Sigmoid colon (tissue), 7 donors: ENCODE data around the gene NRXN3. TPM values are rescaled to one million over a fixed set of nuclear protein-coding genes. Genes with fewer than 3 reads are reported as not detected.

ENCODE experiments used
- DNase-seq: peaks from one replicate; pipeline ENCODE4 v3.0.0-alpha.2; 2019
- H3K27ac ChIP-seq, 4 donors: fragments of 200-600 bp; sonication (generic); one replicate each; pipeline ENCODE4 v1.5.1; 2016 to 2019; ENCODE audit warnings: mild to moderate bottlenecking in 1 of 4
- H3K27me3 ChIP-seq, 3 donors: fragments of 200-600 bp; sonication (generic); one replicate each; pipeline ENCODE4 v1.5.1; 2019; ENCODE audit warnings: mild to moderate bottlenecking in 1 of 3
- H3K36me3 ChIP-seq, 4 donors: fragments of 200-600 bp; sonication (generic); one replicate each; pipeline ENCODE4 v1.5.1; 2016 to 2019
- H3K4me1 ChIP-seq, 4 donors: fragments of 200-600 bp; sonication (generic); one replicate each; pipeline ENCODE4 v1.5.1; 2017 to 2019
- H3K4me3 ChIP-seq, 4 donors: fragments of 200-600 bp; sonication (generic); one replicate each; pipeline ENCODE4 v1.5.1; 2017 to 2019; ENCODE audit warnings: mild to moderate bottlenecking in 2 of 4, moderate library complexity in 1 of 4
- H3K9me3 ChIP-seq, 4 donors: fragments of 200-600 bp in 3 of 4; sonication (generic) in 3 of 4; one replicate each; pipeline versions ENCODE4 v1.5.1 to v1.6.1; 2013 to 2019
- EP300 ChIP-seq, 4 donors: sonication (generic); formaldehyde crosslinking; IDR thresholded peaks; one replicate each; pipeline ENCODE4 v1.6.1; 2017; ENCODE audit warnings: antibody characterized with exemption in 4 of 4
- POLR2A ChIP-seq, 2 donors: fragments of 450-650 bp; IDR thresholded peaks; one replicate each; pipeline ENCODE4 v1.6.1; 2016; ENCODE audit warnings: antibody characterized with exemption in 2 of 2, mild to moderate bottlenecking in 2 of 2, moderate library complexity in 2 of 2
- POLR2AphosphoS5 ChIP-seq, 4 donors: sonication (generic); formaldehyde crosslinking; IDR thresholded peaks; one replicate each; pipeline ENCODE4 v1.6.1; 2017; ENCODE audit warnings: antibody characterized with exemption in 4 of 4
- WGBS, 2 donors: extraction: QIAGEN DNeasy Blood & Tissue Kit; methylation state at CpG; one replicate each; pipeline ENCODE4 v1.1.7; 2013; 5-methylcytosine and 5-hydroxymethylcytosine counted together
- intact Hi-C: fragments of 100-400 bp; cut with DNase I; formaldehyde crosslinking; loops from one replicate; pipeline ENCODE4 v1.15.1; 2023
- polyA plus RNA-seq, 3 donors: library from polyadenylated mRNA; stranded (reverse); fragments of 200-250 nt; gene quantifications; one replicate each; pipeline ENCODE4 v1.2.3, GENCODE V29; 2013
- total RNA-seq, 4 donors: library from RNA; depleted of rRNA; stranded (reverse); fragments of >200 nt; gene quantifications; one replicate each; pipeline ENCODE4 v1.1.0, GENCODE V29; 2016
- TF ChIP-seq, protein P1 (sequence below), 4 experiments: fragments of 450-650 bp in 3 of 4; fragments of 200-600 bp in 1 of 4; IDR thresholded peaks; one replicate each; pipeline ENCODE4 v1.5.1; 2016 to 2019; ENCODE audit warnings: antibody characterized with exemption in 4 of 4, mild to moderate bottlenecking in 3 of 4, moderate library complexity in 2 of 4
- donor health status: healthy with polysubstance abuse.
- donor health status: Bipolar disorder and iron deficiency.
- donor health status: healthy.

The NRXN3 gene
- total and polyA plus RNA-seq, 7 donors, result 0.23 to 46.3 (median 23.2) TPM

DNA sequence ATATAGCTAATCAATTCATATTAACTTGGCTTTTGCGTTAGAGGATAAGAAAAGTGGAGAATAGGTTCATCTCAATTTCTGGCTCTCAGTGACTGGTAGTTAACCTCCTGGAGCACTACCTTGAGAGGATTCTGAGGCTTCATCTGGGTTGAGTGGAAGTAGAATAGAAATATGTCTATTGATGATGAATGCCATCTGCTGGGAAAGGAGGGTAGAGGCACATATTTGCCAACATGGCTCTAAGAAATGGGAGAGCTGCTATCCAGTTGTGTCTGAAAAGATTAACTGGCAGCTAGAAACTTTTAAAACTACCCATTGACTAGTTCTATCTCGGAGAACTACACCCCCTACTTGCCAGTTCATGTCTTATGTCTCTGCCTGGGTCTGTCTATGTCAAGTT, 530.1 kb downstream of the NRXN3 start:
- no peaks in the 10 kb centered on the region for H3K27me3 ChIP-seq
- no peak overlapping the region for H3K4me3 ChIP-seq
- H3K4me1 ChIP-seq, result no peaks in the 10 kb centered on the region
- DNase-seq, result no peak
- intact Hi-C loops, result no loop called here
- no peaks in the 10 kb centered on the region for H3K36me3 ChIP-seq
- no peaks in the 10 kb centered on the region for H3K9me3 ChIP-seq
- TF ChIP-seq POLR2A (IDR thresholded peaks at IDR 0.05) (no peak), EP300 (IDR thresholded peaks at IDR 0.05) (no peak), POLR2AphosphoS5 (IDR thresholded peaks at IDR 0.05) (no peak)
- TF ChIP-seq, protein P1, sequence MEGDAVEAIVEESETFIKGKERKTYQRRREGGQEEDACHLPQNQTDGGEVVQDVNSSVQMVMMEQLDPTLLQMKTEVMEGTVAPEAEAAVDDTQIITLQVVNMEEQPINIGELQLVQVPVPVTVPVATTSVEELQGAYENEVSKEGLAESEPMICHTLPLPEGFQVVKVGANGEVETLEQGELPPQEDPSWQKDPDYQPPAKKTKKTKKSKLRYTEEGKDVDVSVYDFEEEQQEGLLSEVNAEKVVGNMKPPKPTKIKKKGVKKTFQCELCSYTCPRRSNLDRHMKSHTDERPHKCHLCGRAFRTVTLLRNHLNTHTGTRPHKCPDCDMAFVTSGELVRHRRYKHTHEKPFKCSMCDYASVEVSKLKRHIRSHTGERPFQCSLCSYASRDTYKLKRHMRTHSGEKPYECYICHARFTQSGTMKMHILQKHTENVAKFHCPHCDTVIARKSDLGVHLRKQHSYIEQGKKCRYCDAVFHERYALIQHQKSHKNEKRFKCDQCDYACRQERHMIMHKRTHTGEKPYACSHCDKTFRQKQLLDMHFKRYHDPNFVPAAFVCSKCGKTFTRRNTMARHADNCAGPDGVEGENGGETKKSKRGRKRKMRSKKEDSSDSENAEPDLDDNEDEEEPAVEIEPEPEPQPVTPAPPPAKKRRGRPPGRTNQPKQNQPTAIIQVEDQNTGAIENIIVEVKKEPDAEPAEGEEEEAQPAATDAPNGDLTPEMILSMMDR (IDR thresholded peaks at IDR 0.05), result no peak
- WGBS, 2 donors, result 55 to 85% methylated on average over 2 of the region's 2 CpGs
- H3K27ac ChIP-seq, result no peak overlapping the region

DNA sequence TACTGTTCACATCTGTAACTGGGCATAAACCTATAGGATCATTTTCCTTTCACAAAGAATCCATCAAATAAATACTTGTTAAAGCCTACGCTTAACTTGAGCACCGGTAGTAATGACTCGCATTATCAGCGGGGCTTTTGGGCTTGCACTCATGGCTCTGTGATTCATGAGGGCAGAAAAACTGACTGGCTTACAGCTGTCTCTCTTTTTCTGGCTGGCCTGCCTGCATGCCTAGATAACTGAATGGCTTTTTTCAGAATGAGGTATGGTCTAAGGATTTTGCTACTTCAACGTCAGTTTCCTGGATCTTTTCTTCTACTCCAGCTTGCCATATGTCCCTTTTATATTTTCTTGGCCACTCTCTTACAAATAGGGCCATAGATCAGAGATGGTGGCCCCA, 531.1 kb downstream of the NRXN3 start:
- no peaks in the 10 kb centered on the region for H3K36me3 ChIP-seq
- no peaks in the 10 kb centered on the region for H3K27me3 ChIP-seq
- no peaks in the 10 kb centered on the region for H3K9me3 ChIP-seq
- no peak overlapping the region for H3K4me3 ChIP-seq
- no peaks in the 10 kb centered on the region for H3K4me1 ChIP-seq
- H3K27ac ChIP-seq, result no peak overlapping the region
- TF ChIP-seq EP300 (IDR thresholded peaks at IDR 0.05) (no peak), POLR2A (IDR thresholded peaks at IDR 0.05) (no peak), POLR2AphosphoS5 (IDR thresholded peaks at IDR 0.05) (no peak)
- TF ChIP-seq, protein P1 (IDR thresholded peaks at IDR 0.05), result no peak
- WGBS, 2 donors, result 78 to 92% methylated on average over 5 of the region's 5 CpGs
- intact Hi-C loops, result no loop called here
- no peak for DNase-seq

DNA sequence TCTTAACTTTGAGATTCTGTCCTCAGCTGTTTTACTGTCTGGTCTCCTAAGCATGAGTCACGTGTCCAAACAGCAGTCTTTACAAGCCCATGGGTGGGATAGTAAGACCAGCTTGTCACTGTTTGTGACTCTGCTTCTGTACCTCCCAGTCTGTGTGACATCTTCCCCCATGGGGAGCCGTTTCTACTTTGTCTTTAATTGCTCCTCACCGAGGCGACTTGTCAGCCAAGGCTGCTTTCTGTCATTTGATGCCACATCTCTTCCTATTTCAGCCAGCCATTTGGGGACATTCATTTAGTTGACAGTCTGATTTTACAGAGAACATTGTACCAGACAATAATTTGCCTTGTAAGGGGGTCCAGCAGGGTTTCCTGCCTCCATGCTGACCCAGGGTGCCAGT, 534.8 kb downstream of the NRXN3 start:
- Histone ChIP-seq H3K36me3 (no peaks in the 10 kb centered on the region), H3K4me3 (no peak overlapping the region), H3K9me3 (no peaks in the 10 kb centered on the region), H3K27ac (no peak overlapping the region), H3K27me3 (no peaks in the 10 kb centered on the region), H3K4me1 (no peaks in the 10 kb centered on the region)
- TF ChIP-seq POLR2AphosphoS5 (IDR thresholded peaks at IDR 0.05) (no peak), POLR2A (IDR thresholded peaks at IDR 0.05) (no peak), EP300 (IDR thresholded peaks at IDR 0.05) (no peak)
- TF ChIP-seq, protein P1 (IDR thresholded peaks at IDR 0.05), result no peak
- DNase-seq, result no peak
- WGBS, 2 donors, result 60 to 62% methylated on average over 4 of the region's 4 CpGs
- intact Hi-C loops, result no loop called here

DNA sequence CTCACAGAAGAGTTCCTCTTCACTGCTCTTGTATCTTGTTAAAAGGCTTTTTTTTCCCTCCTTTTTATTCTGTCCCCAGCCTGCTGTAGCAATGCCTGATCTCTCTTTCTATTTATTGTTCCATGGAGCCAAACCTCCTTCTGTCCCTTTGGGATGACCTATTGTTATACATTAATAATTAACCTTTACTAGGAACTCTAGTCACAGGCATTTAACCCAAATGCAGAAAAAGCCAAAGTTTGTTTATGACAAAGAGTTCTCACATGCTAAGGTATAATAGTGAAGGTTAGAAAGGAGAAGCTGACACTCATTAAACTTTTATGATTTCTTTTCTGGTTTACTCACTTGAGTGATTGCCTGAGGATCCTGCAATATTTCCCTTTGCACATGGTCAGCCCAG, 535.8 kb downstream of the NRXN3 start:
- TF ChIP-seq, protein P1 (IDR thresholded peaks at IDR 0.05), result no peak
- TF ChIP-seq POLR2A (IDR thresholded peaks at IDR 0.05) (no peak), POLR2AphosphoS5 (IDR thresholded peaks at IDR 0.05) (no peak), EP300 (IDR thresholded peaks at IDR 0.05) (no peak)
- Histone ChIP-seq H3K27me3 (no peaks in the 10 kb centered on the region), H3K27ac (no peak overlapping the region), H3K36me3 (no peaks in the 10 kb centered on the region), H3K9me3 (no peaks in the 10 kb centered on the region), H3K4me1 (no peaks in the 10 kb centered on the region), H3K4me3 (no peak overlapping the region)
- no peak for DNase-seq
- intact Hi-C loops, result no loop called here

DNA sequence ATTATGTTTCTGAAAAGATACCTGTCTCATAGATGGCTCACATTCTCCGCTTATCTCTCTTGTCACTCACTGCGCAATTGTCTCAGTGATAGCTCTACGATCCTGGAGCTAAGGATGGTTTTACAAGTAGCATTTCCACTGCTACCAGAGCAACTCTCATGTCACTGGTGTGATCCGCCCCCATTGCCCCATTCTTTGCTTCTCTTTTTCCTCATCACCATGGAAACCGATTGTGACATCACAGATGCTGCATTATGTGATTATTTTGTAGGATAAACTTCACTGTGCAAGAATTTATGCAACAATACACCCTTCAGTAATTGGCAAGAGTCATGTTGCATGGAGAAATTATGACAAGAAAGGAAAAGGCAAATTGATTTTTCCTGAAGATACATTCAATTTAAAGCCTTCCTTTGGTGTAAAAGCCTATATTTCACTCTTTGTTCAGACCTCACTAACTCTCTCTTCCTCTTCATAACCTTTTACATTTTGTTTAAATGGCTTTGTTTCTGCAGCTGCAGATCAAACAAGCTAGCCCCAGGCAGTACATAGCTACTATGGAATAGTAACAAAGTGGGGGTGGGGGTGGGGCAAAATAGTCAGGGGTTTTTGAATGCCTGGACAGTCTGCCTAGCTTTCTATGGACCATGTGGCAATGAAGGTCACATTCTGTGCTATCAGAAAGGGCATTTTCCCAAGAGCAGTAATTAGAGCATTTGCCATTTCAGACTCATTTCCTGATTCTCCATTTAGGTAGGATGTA, 539.8 kb downstream of the NRXN3 start:
- 89 to 91% methylated on average over 5 of the region's 5 CpGs for WGBS, 2 donors
- DNase-seq, result no peak
- Histone ChIP-seq H3K27me3 (no peaks in the 10 kb centered on the region), H3K36me3 (no peaks in the 10 kb centered on the region), H3K27ac (no peak overlapping the region), H3K9me3 (no peaks in the 10 kb centered on the region), H3K4me1 (no peaks in the 10 kb centered on the region), H3K4me3 (no peak overlapping the region)
- TF ChIP-seq POLR2AphosphoS5 (IDR thresholded peaks at IDR 0.05) (no peak), POLR2A (IDR thresholded peaks at IDR 0.05) (no peak), EP300 (IDR thresholded peaks at IDR 0.05) (no peak)
- TF ChIP-seq, protein P1 (IDR thresholded peaks at IDR 0.05), result no peak
- intact Hi-C loops, result no loop called here
